ENCODE measurements around the gene FRG2B.
"Not testable (repeated sequence)": the region's sequence is repeated elsewhere in the genome, so short reads cannot be mapped to it uniquely, and the experiment has no call there.

DNA sequence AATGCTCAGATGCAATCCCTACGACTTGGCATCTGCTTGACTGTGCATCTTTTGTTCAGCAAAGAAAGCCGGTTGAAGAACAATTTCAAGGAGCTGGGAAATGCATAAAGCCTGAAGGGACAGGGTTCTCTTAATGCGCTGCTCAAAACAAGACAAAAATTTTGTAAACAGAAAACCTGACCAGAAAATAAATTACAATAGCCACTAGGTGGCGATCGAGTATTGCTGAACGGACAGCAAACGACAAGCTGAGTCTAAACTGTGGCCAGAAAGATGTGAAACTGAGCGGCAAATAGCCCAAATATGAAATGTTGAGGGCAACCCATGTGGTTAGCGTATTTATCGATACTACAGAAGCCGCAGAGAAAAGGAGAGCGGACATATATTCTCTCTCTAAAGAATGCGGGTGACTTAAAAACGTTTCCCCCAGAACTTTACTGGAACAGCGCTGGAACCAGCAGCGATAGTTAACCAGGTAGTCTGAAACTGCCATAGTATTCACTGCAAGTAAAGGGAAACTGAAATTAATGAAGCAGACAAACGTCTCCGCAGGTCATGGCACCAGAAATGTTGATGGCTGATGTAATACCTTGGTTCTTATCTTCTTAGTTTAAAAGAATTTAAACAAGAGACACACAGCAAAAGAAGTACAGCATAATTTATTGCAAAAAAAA lies 20.6 kb upstream of the FRG2B start:
- TF ChIP-seq, protein P1, sequence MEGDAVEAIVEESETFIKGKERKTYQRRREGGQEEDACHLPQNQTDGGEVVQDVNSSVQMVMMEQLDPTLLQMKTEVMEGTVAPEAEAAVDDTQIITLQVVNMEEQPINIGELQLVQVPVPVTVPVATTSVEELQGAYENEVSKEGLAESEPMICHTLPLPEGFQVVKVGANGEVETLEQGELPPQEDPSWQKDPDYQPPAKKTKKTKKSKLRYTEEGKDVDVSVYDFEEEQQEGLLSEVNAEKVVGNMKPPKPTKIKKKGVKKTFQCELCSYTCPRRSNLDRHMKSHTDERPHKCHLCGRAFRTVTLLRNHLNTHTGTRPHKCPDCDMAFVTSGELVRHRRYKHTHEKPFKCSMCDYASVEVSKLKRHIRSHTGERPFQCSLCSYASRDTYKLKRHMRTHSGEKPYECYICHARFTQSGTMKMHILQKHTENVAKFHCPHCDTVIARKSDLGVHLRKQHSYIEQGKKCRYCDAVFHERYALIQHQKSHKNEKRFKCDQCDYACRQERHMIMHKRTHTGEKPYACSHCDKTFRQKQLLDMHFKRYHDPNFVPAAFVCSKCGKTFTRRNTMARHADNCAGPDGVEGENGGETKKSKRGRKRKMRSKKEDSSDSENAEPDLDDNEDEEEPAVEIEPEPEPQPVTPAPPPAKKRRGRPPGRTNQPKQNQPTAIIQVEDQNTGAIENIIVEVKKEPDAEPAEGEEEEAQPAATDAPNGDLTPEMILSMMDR (conservative IDR thresholded peaks at IDR 0.05 in 1 of 2, IDR thresholded peaks at IDR 0.05 in 1 of 2; ENCODE audit: low read depth in 1 of 2, low read length in 2 of 2): not testable (repeated sequence)
- not testable (repeated sequence) for TF ChIP-seq EZH2 (IDR thresholded peaks at IDR 0.05; ENCODE audit: low read length, missing control alignments)
